H1 (cell line): Measurements from ENCODE around the gene ESYT1. TPM values are rescaled to one million over a fixed set of nuclear protein-coding genes. Genes with fewer than 3 reads are reported as not detected.

Experiments
- CTCF ChIA-PET: fragments of 300-600 bp; sonication (Branson Sonifier 250); formaldehyde crosslinking; loops from one replicate; lab custom pipeline; 2021; ENCODE audit not compliant: partially characterized antibody; lab: Charles Lee
- POLR2A ChIA-PET: fragments of 300-600 bp; sonication (Branson Sonifier 250); formaldehyde crosslinking; loops from one replicate; lab custom pipeline; 2021; ENCODE audit warnings: inconsistent platforms; ENCODE audit not compliant: partially characterized antibody; lab: Charles Lee
- DNase-seq, 2 experiments: peaks; one replicate each; pipeline versions ENCODE4 v3.0.0 to v3.0.0-alpha.2; 2010 to 2022; ENCODE audit warnings: low spot score in 2 of 2, low read depth in 1 of 2, mixed read lengths in 1 of 2
- FAIRE-seq: peaks from 2 replicates; lab custom pipeline; 2011; peaks lifted over from hg19 to GRCh38; lab: Jason Lieb, UNC
- H2AFZ ChIP-seq: 2 replicates; pipeline ENCODE4 v1.8.1; 2012; ENCODE audit warnings: low read length, inconsistent platforms
- H2AK5ac ChIP-seq: 2 replicates; pipeline ENCODE4 v1.6.1; 2013; ENCODE audit warnings: low read depth, low read length
- H2BK120ac ChIP-seq: replicated peaks from 2 replicates; pipeline ENCODE3; 2013; ENCODE audit warnings: low read depth, low read length, inconsistent platforms
- H2BK12ac ChIP-seq: 2 replicates; pipeline ENCODE4 v1.6.1; 2013; ENCODE audit warnings: low read depth, low read length
- H2BK15ac ChIP-seq: 2 replicates; pipeline ENCODE4 v1.6.1; 2013; ENCODE audit warnings: low read length
- H2BK20ac ChIP-seq: 2 replicates; pipeline ENCODE4 v1.6.1; 2013; ENCODE audit warnings: low read length
- H2BK5ac ChIP-seq: 2 replicates; pipeline ENCODE4 v1.6.1; 2013; ENCODE audit warnings: low read depth, low read length
- H3K14ac ChIP-seq: 2 replicates; pipeline ENCODE4 v1.6.1; 2013; ENCODE audit warnings: inconsistent platforms; ENCODE audit not compliant: insufficient read length
- H3K18ac ChIP-seq: 2 replicates; pipeline ENCODE4 v1.6.1; 2013; ENCODE audit warnings: low read length; ENCODE audit errors: extremely low read depth
- H3K23ac ChIP-seq: 2 replicates; pipeline ENCODE4 v1.6.1; 2013; ENCODE audit warnings: inconsistent platforms; ENCODE audit not compliant: insufficient read length
- H3K23me2 ChIP-seq: 2 replicates; pipeline ENCODE4 v1.6.1; 2013; ENCODE audit warnings: low read depth, low read length
- H3K27ac ChIP-seq: 2 replicates; pipeline ENCODE4 v1.6.1; 2011; ENCODE audit warnings: low read depth, low read length, inconsistent platforms
- H3K27me3 ChIP-seq, 4 experiments: replicated peaks in 1 of 4; 1 replicate in 1 of 4; 2 replicates in 3 of 4; pipeline versions ENCODE4 v1.6.1 to v1.8.1; 2011 to 2013; ENCODE audit warnings: low read length in 3 of 4, mild to moderate bottlenecking in 3 of 4, inconsistent platforms in 2 of 4, mixed read lengths in 2 of 4, moderate library complexity in 1 of 4; ENCODE audit not compliant: control insufficient read depth in 3 of 4, insufficient read depth in 3 of 4; ENCODE audit errors: extremely low read depth in 1 of 4
- H3K36me3 ChIP-seq, 4 experiments: 2 replicates each; pipeline versions ENCODE4 v1.6.1 to v1.8.1; 2011 to 2013; ENCODE audit warnings: mild to moderate bottlenecking in 4 of 4, low read length in 3 of 4, moderate library complexity in 2 of 4, control low read depth in 1 of 4, inconsistent platforms in 1 of 4; ENCODE audit not compliant: insufficient read depth in 4 of 4, control insufficient read depth in 2 of 4
- H3K4ac ChIP-seq: replicated peaks from 2 replicates; pipeline ENCODE3; 2013; ENCODE audit warnings: low read length, low read depth, mixed read lengths, inconsistent platforms; ENCODE audit not compliant: insufficient read length
- H3K4me1 ChIP-seq, 4 experiments: replicated peaks in 1 of 4; 1 replicate in 1 of 4; 2 replicates in 3 of 4; pipeline versions ENCODE4 v1.6.1 to v1.8.1; 2011 to 2013; ENCODE audit warnings: low read length in 3 of 4, inconsistent platforms in 2 of 4, mixed read lengths in 1 of 4; ENCODE audit not compliant: insufficient read depth in 4 of 4, control insufficient read depth in 3 of 4
- H3K4me2 ChIP-seq, 2 experiments: 2 replicates each; pipeline versions ENCODE4 v1.6.1 to v1.8.1; 2011 to 2013; ENCODE audit warnings: low read depth in 2 of 2, low read length in 2 of 2, control low read depth in 1 of 2, inconsistent platforms in 1 of 2, mild to moderate bottlenecking in 1 of 2; ENCODE audit not compliant: insufficient read depth in 1 of 2
- H3K4me3 ChIP-seq, 4 experiments: fragments of 200-600, 300-600 bp in 1 of 4; sonication (generic), shearing (Covaris generic), sonication (Bioruptor Twin) in 1 of 4; 2 replicates each; pipeline versions ENCODE4 v1.5.1 to v1.8.1; 2011 to 2016; ENCODE audit warnings: low read length in 4 of 4, low read depth in 3 of 4, control low read depth in 2 of 4, inconsistent platforms in 2 of 4, mild to moderate bottlenecking in 2 of 4, mixed read lengths in 1 of 4, moderate library complexity in 1 of 4; ENCODE audit not compliant: insufficient read depth in 2 of 4; ENCODE audit errors: extremely low read depth in 1 of 4
- H3K56ac ChIP-seq: replicated peaks from 2 replicates; pipeline ENCODE3; 2013; ENCODE audit warnings: low read depth, mild to moderate bottlenecking, mixed read lengths, low read length, inconsistent platforms; ENCODE audit not compliant: insufficient read length
- H3K79me1 ChIP-seq: 2 replicates; pipeline ENCODE4 v1.6.1; 2013; ENCODE audit warnings: low read depth, low read length, control low read depth
- H3K79me2 ChIP-seq, 2 experiments: 2 replicates each; pipeline versions ENCODE4 v1.6.1 to v1.8.1; 2012 to 2013; ENCODE audit warnings: low read length in 2 of 2, mild to moderate bottlenecking in 2 of 2, inconsistent platforms in 1 of 2; ENCODE audit not compliant: insufficient read depth in 2 of 2, control insufficient read depth in 1 of 2
- H3K9ac ChIP-seq, 4 experiments: replicated peaks in 1 of 4; 1 replicate in 1 of 4; 2 replicates in 3 of 4; pipeline versions ENCODE4 v1.6.1 to v1.8.1; 2011 to 2013; ENCODE audit warnings: low read depth in 3 of 4, low read length in 3 of 4, control low read depth in 2 of 4, mild to moderate bottlenecking in 2 of 4, moderate library complexity in 2 of 4, inconsistent platforms in 1 of 4; ENCODE audit errors: extremely low read depth in 1 of 4
- H3K9me3 ChIP-seq, 2 experiments: 2 replicates each; pipeline versions ENCODE4 v1.6.1 to v1.8.1; 2012 to 2013; ENCODE audit warnings: mild to moderate bottlenecking in 2 of 2, moderate library complexity in 2 of 2, control low read depth in 1 of 2, inconsistent platforms in 1 of 2, low read depth in 1 of 2, low read length in 1 of 2, mixed read lengths in 1 of 2; ENCODE audit not compliant: insufficient read depth in 2 of 2
- H4K20me1 ChIP-seq, 2 experiments: replicated peaks in 1 of 2; 2 replicates each; pipeline versions ENCODE3 to v1.8.1; 2011 to 2013; ENCODE audit warnings: inconsistent platforms in 2 of 2, low read length in 2 of 2, mild to moderate bottlenecking in 1 of 2; ENCODE audit not compliant: insufficient read depth in 2 of 2, control insufficient read depth in 1 of 2
- H4K5ac ChIP-seq: 2 replicates; pipeline ENCODE4 v1.6.1; 2013; ENCODE audit warnings: low read length, low read depth, mixed read lengths, inconsistent platforms; ENCODE audit not compliant: insufficient read length
- H4K8ac ChIP-seq: 2 replicates; pipeline ENCODE4 v1.8.0; 2013; ENCODE audit warnings: mild to moderate bottlenecking, moderate library complexity, low read length, inconsistent platforms; ENCODE audit not compliant: insufficient read depth; ENCODE audit errors: extremely low read depth
- H4K91ac ChIP-seq: replicated peaks from 2 replicates; pipeline ENCODE3; 2013; ENCODE audit warnings: low read length, mixed read lengths, inconsistent platforms; ENCODE audit not compliant: insufficient read length
- EGR1 ChIP-seq: IDR thresholded peaks from 2 replicates; pipeline ENCODE4 v1.6.1; 2011; ENCODE audit warnings: low read depth, low read length, borderline replicate concordance
- HDAC6 ChIP-seq: IDR thresholded peaks from one replicate; pipeline ENCODE4 v1.7.1; 2012; ENCODE audit warnings: low read depth, mild to moderate bottlenecking, inconsistent platforms, low read length, moderate library complexity
- POLR2A ChIP-seq, 2 experiments: IDR thresholded peaks; 1 replicate in 1 of 2; 2 replicates in 1 of 2; pipeline ENCODE4 v1.6.1; 2011; ENCODE audit warnings: low read depth in 2 of 2, low read length in 2 of 2, mild to moderate bottlenecking in 2 of 2; ENCODE audit errors: control extremely low read depth in 1 of 2
- TAF1 ChIP-seq: IDR thresholded peaks from 2 replicates; pipeline ENCODE4 v1.6.1; 2011; ENCODE audit warnings: mild to moderate bottlenecking, low read depth, low read length
- TBP ChIP-seq: IDR thresholded peaks from 2 replicates; pipeline ENCODE4 v1.6.1; 2011; ENCODE audit warnings: low read depth, low read length, improper control_type of control experiment
- TEAD4 ChIP-seq: IDR thresholded peaks from 2 replicates; pipeline ENCODE4 v1.6.1; 2012; ENCODE audit warnings: low read depth, low read length, inconsistent platforms, mixed read lengths
- WGBS, 2 experiments: shearing (Covaris generic) in 1 of 2; methylation state at CpG; one replicate each; pipeline versions ENCODE4 v1.1.6 to v1.1.7; 2013 to 2015; ENCODE audit warnings: low lambda C conversion rate in 2 of 2, mixed read lengths in 2 of 2, inconsistent platforms in 1 of 2, low coverage in 1 of 2, missing lambda C conversion rate in 1 of 2; ENCODE audit not compliant: insufficient replicate concordance in 2 of 2, insufficient coverage in 1 of 2, insufficient read length in 1 of 2; ENCODE audit errors: extremely low coverage in 1 of 2, missing lambda C conversion rate in 1 of 2; 5-methylcytosine and 5-hydroxymethylcytosine counted together
- polyA plus RNA-seq, 7 experiments: library from polyadenylated mRNA; depleted of rRNA in 3 of 7; stranded (reverse) in 5 of 7; unstranded in 2 of 7; fragments of >200 nt in 5 of 7; fragments of 200-250 nt in 2 of 7; gene quantifications; 1 replicate in 5 of 7; 2 replicates in 1 of 7; 4 replicates in 1 of 7; pipeline versions ENCODE4 v1.2.1 to v1.2.3, GENCODE V29; 2011 to 2013; ENCODE audit warnings: missing spikeins in 2 of 7, mixed read lengths in 2 of 7
- total RNA-seq: library from RNA; stranded (reverse); fragmentation: NEBNext Ultra II Directional; extraction: Animal tissue kit (Norgen Biotek cat#: 25700); gene quantifications from 2 replicates; pipeline ENCODE4 v1.2.1, GENCODE V29; 2021

Gene ESYT1
- total and polyA plus RNA-seq, 2 of the 8 experiments (the other 6 are each of a cell fraction or from before 2014, with no cell fraction given) = 86.9 to 165 TPM

GRCh38 chr12:56129206-56129941 lies 1.3 kb downstream of the ESYT1 start:
- no peak overlapping the region; the same call in 1 of the 2 replicates for H4K8ac ChIP-seq
- H2BK12ac ChIP-seq = no peak overlapping the region
- peaks cover 12% of the 10 kb centered on the region for H3K23me2 ChIP-seq
- no peak overlapping the region for H3K4ac ChIP-seq
- peaks cover 11 to 40% (median 34%) of the 10 kb centered on the region in 4 experiments for H3K36me3 ChIP-seq
- H3K18ac ChIP-seq = no peak overlapping the region
- no peaks in the 10 kb centered on the region for H3K79me1 ChIP-seq
- FAIRE-seq = no peak
- ChIA-PET CTCF (interaction anchor here (0.6 to 5.4 kb wide), 8 partner anchors 10 to 1324 kb away, joined by 3 to 46 read pairs (median 6); partner anchors contain the start of genes ANKRD52 and ZC3H10), POLR2A (interaction anchor here (0.7 to 5.3 kb wide), 8 partner anchors 12 to 93 kb away, joined by 3 to 161 read pairs (median 12); partner anchors contain the start of genes MYL6B, PA2G4, RNF41 and RPL41)
- H2BK5ac ChIP-seq = 0 out of 2 replicates have a peak overlapping the region, but pooled peaks have one; percentile 90
- no peak overlapping the region for H4K5ac ChIP-seq
- H3K4me3 ChIP-seq = peak overlapping the region; percentile 79 to 95 (median 90)
- H2BK120ac ChIP-seq = no peak overlapping the region
- H3K9ac ChIP-seq = peak overlapping the region; percentile 92 to 93 (median 92)
- no peak overlapping the region for H3K23ac ChIP-seq
- H4K91ac ChIP-seq = no peak overlapping the region
- peak overlapping the region; percentile 33; the same call in 1 of the 2 replicates for H2BK15ac ChIP-seq
- 9% methylated on average over 24 of the region's 29 CpGs; no CpG with 5 or more reads in 1 of the 2 experiments for WGBS, 2 experiments
- H2BK20ac ChIP-seq = no peak overlapping the region
- TF ChIP-seq TAF1 (peak; percentile 61), POLR2A (IDR thresholded peaks at IDR 0.05; ENCODE audit: control extremely low read depth in 1 of 2, low read depth in 2 of 2, low read length in 2 of 2) (peak in 1 of 2 experiments; percentile 48; a peak in 1 of 3 replicates), TBP (0 out of 2 replicates have a peak, but pooled peaks have one; percentile 11), TEAD4 (no peak), HDAC6 (no peak), EGR1 (peak; percentile 91; the same call in 1 of the 2 replicates)
- H3K56ac ChIP-seq = no peak overlapping the region
- peaks cover 0 to 10% of the 10 kb centered on the region in 2 experiments; a peak in 1 of 4 replicates for H3K79me2 ChIP-seq
- no peaks in the 10 kb centered on the region for H3K27me3 ChIP-seq
- H4K20me1 ChIP-seq = peaks cover 0 to 2% of the 10 kb centered on the region in 2 experiments
- no peak overlapping the region for H2AFZ ChIP-seq
- H3K27ac ChIP-seq = no peak overlapping the region
- H3K9me3 ChIP-seq = no peaks in the 10 kb centered on the region; a peak in 1 of 4 replicates
- no peak overlapping the region for H2AK5ac ChIP-seq
- H3K4me1 ChIP-seq = peaks cover 0 to 13% (median 5%) of the 10 kb centered on the region in 4 experiments; a peak in 5 of 7 replicates
- DNase-seq = peak in 1 of 2 experiments; percentile 72
- H3K14ac ChIP-seq = no peak overlapping the region
- H3K4me2 ChIP-seq = peak overlapping the region; percentile 96 to 98
